Right lobe of liver (tissue), 6 donors: ENCODE data around the gene TMEM11. TPM values are rescaled to one million over a fixed set of nuclear protein-coding genes. Genes with fewer than 3 reads are reported as not detected.

Experiments used
- ATAC-seq, 4 donors: fragments of 200-7000 bp; cut with Tn5 transposase; one replicate each; pipeline ENCODE4 v1.9.1; 2020; ENCODE audit warnings: mild to moderate bottlenecking in 4 of 4, moderate library complexity in 4 of 4
- DNase-seq, 3 donors: peaks; one replicate each; pipeline ENCODE4 v3.0.0-alpha.2; 2020
- H3K27ac ChIP-seq, 3 donors: fragments of 200-600 bp; one replicate each; pipeline ENCODE4 v1.8.0; 2022
- H3K27me3 ChIP-seq, 2 donors: fragments of 200-600 bp; one replicate each; pipeline ENCODE4 v1.8.0; 2022
- H3K36me3 ChIP-seq, 4 donors: fragments of 200-600 bp; sonication (generic) in 1 of 4; one replicate each; pipeline versions ENCODE4 v1.5.1 to v1.8.0; 2017 to 2022; ENCODE audit warnings: control low read depth in 1 of 4
- H3K4me1 ChIP-seq, 4 donors: fragments of 200-600 bp; sonication (generic) in 1 of 4; one replicate each; pipeline versions ENCODE4 v1.5.1 to v1.8.0; 2017 to 2022; ENCODE audit warnings: control low read depth in 1 of 4
- H3K4me3 ChIP-seq, 3 donors: fragments of 200-600 bp; one replicate each; pipeline ENCODE4 v1.8.0; 2022
- H3K9me3 ChIP-seq, 4 donors: fragments of 200-600 bp; sonication (generic) in 1 of 4; one replicate each; pipeline versions ENCODE4 v1.5.1 to v1.8.0; 2017 to 2022; ENCODE audit warnings: control low read depth in 1 of 4
- CTCF ChIP-seq, 4 donors: fragments of 200-600 bp in 3 of 4; fragments of 450-650 bp in 1 of 4; IDR thresholded peaks; one replicate each; pipeline versions ENCODE4 v1.5.1 to v1.8.0; 2016 to 2022; ENCODE audit warnings: antibody characterized with exemption in 4 of 4, mild to moderate bottlenecking in 2 of 4
- POLR2A ChIP-seq: fragments of 450-650 bp; IDR thresholded peaks from one replicate; pipeline ENCODE4 v1.6.1; 2017; ENCODE audit warnings: antibody characterized with exemption, mild to moderate bottlenecking
- WGBS: methylation state at CpG from one replicate; pipeline ENCODE4 v1.1.6; 2018; ENCODE audit warnings: low coverage, low lambda C conversion rate; ENCODE audit not compliant: insufficient coverage; ENCODE audit errors: missing lambda C conversion rate; 5-methylcytosine and 5-hydroxymethylcytosine counted together
- intact Hi-C, 2 donors: fragments of 100-400 bp; cut with DNase I; formaldehyde crosslinking; loops; one replicate each; pipeline versions ENCODE4 v1.11.2 to v1.14.1; 2022
- small RNA-seq, 2 experiments: library from RNA; depleted of rRNA; stranded (forward); fragments of <200 nt; gene quantifications; one replicate each; pipeline ENCODE3, GENCODE V24; 2016
- total RNA-seq, 6 experiments: library from RNA; depleted of rRNA in 2 of 6; stranded (reverse); fragments of >200 nt in 2 of 6; fragmentation: NEBNext Ultra II Directional in 3 of 6; extraction: Animal tissue kit (Norgen Biotek cat#: 25700) in 3 of 6; gene quantifications; one replicate each; pipeline versions ENCODE4 v1.1.0 to v1.2.4, GENCODE V29; 2016 to 2023
- donor health status: DM: no; HTN: yes; CAD: no.
- donor health status: DM: no; HTN: no; CAD: no.
- donor health status: DM: no; HTN: no; CAD: no.
- donor health status: DM: no; HTN: yes; CAD: no.
- donor health status: DM: no; HTN: yes; CAD: no.

Gene TMEM11
- total RNA-seq, 6 experiments from 2014 or later: 10.8 to 20.6 (median 11.7) TPM

- WGBS: 64% methylated on average over 1 of the region's 1 CpG
- peaks cover 0 to 14% (median 7%) of the 10 kb centered on the region in 4 donors for H3K4me1 ChIP-seq
- H3K4me3 ChIP-seq: no peak overlapping the region
- no peak for DNase-seq
- no peak overlapping the region for H3K27ac ChIP-seq
- no peaks in the 10 kb centered on the region for H3K27me3 ChIP-seq
- H3K36me3 ChIP-seq: no peaks in the 10 kb centered on the region
- intact Hi-C loops: no loop called here
- ATAC-seq: no peak
- TF ChIP-seq CTCF (IDR thresholded peaks at IDR 0.05) (no peak), POLR2A (no peak)
- H3K9me3 ChIP-seq: no peaks in the 10 kb centered on the region
Observed at GRCh38 chr17:21157586-21158370, 56.2 kb downstream of the TMEM11 start.

DNA sequence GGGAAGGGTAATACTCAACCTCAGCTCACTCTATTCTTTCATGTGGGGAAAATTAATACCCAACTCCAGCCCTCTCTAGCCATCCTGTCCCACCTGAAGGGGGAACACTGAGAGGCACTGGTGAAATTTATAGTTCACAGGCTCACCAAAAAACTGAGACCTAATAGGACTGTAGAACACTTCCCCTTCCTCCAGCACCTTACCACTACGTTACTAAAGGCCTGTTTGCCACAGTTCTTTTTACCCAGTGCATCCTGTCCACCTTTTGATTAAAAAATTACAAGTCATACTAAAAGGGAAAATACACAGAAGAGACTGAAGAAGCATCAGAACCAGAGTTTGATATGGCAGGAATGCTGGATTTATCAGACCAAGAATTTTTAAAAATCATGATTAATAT is 61.2 kb downstream of the TMEM11 start:
- WGBS: 62% methylated on average over 1 of the region's 1 CpG
- intact Hi-C loops: no loop called here
- Histone ChIP-seq H3K36me3 (no peaks in the 10 kb centered on the region), H3K27me3 (no peaks in the 10 kb centered on the region), H3K4me1 (no peaks in the 10 kb centered on the region), H3K9me3 (no peaks in the 10 kb centered on the region), H3K4me3 (no peak overlapping the region), H3K27ac (no peak overlapping the region)
- no peak for TF ChIP-seq CTCF (IDR thresholded peaks at IDR 0.05)
- no peak for TF ChIP-seq POLR2A
- ATAC-seq (no peak), DNase-seq (no peak)

- Histone ChIP-seq H3K4me3 (no peak overlapping the region), H3K36me3 (no peaks in the 10 kb centered on the region), H3K4me1 (no peaks in the 10 kb centered on the region), H3K27me3 (no peaks in the 10 kb centered on the region), H3K9me3 (no peaks in the 10 kb centered on the region), H3K27ac (no peak overlapping the region)
- intact Hi-C loops: no loop called here
- DNase-seq (no peak), ATAC-seq (no peak)
- TF ChIP-seq CTCF (IDR thresholded peaks at IDR 0.05): no peak
- TF ChIP-seq POLR2A: no peak
- 73% methylated on average over 1 of the region's 1 CpG for WGBS
Observed at GRCh38 chr17:21149621-21150020, 64.3 kb downstream of the TMEM11 start.

Small RNA genes within 50 kb of the gene (small RNA-seq; reads per million reads assigned to genes)
- gene RN7SL426P: 0 reads per million in 2 experiments

Other genes with a start within 250 kb of the TMEM11 start
- gene USP22, start 171.2 kb downstream of the TMEM11 start, total RNA-seq: 10 to 100 TPM; 69.8 to 81.2 (median 77.7) TPM
- 10 to 100 TPM; 10.1 to 34.2 (median 14.8) TPM for gene DHRS7B, start 87.2 kb downstream of the TMEM11 start, total RNA-seq
- gene NATD1, start 39.2 kb upstream of the TMEM11 start, total RNA-seq: 1 to 10 TPM; 3.3 to 5.5 (median 4.7) TPM
- gene MAP2K3, start 70.5 kb upstream of the TMEM11 start, total RNA-seq: 10 to 100 TPM; 22.6 to 80.7 (median 60.7) TPM
- 1 to 10 TPM in 1 of 6 experiments, under 1 TPM in 5; 0.07 to 2.2 (median 0.23) TPM for gene KCNJ12, start 162.2 kb upstream of the TMEM11 start, total RNA-seq